NB4 (cell line): ENCODE results near the gene HLA-DMB.

Experiments
- DNase-seq: peaks from one replicate; pipeline ENCODE4 v3.0.0; 2010; ENCODE audit warnings: low read depth
- H3K4me3 ChIP-seq: one replicate; pipeline ENCODE4 v1.5.1; 2011; ENCODE audit warnings: mild to moderate bottlenecking, low read depth, low read length, moderate library complexity
- MYC ChIP-seq: IDR thresholded peaks from 2 replicates; pipeline ENCODE4 v1.6.1; 2011; ENCODE audit warnings: low read depth, low read length
- POLR2A ChIP-seq: IDR thresholded peaks from 2 replicates; pipeline ENCODE4 v1.6.1; 2011; ENCODE audit warnings: mild to moderate bottlenecking; ENCODE audit not compliant: insufficient read length; ENCODE audit errors: extremely low read depth
- TF ChIP-seq, protein P1 (sequence below): IDR thresholded peaks from 2 replicates; pipeline ENCODE4 v1.6.1; 2011; ENCODE audit warnings: low read depth, low read length
- TF ChIP-seq, protein P2 (sequence below): IDR thresholded peaks from one replicate; pipeline ENCODE4 v1.5.1; 2012; ENCODE audit warnings: low read depth, low read length

Gene HLA-DMB

DNA sequence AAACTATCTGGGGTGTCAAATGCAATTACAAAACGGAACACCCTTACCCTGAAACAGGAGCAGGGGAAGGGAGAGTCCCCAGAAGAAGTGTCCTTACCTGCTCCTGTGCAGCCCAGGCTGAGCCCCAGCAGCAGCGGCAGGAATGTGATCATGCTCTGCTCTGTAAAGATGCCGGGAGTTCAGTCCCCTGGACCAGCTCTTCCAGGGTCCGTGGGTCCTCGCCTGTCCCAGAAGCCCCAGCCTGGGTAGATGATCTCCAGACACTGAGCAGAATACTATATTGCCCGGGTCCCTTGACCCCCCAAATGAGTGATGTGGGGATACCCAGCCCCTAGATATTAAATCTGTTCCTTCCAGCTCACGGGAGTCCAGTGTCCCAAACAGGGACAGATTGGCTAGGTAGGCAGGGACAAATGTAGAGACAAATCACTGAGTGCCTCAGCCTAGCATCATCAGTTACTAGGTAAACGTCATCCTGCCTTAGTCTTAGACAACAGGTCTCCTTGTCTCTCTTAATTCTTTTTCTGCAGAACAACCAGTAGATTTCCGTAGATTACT is at the start of gene HLA-DMB:
Gene HLA-DMB (minus strand): TSS at position 373 of the 558 bp plus-strand sequence. CDS start 221 bp downstream, at position 152.
- TF ChIP-seq POLR2A (no peak), MYC (no peak)
- TF ChIP-seq, protein P1, sequence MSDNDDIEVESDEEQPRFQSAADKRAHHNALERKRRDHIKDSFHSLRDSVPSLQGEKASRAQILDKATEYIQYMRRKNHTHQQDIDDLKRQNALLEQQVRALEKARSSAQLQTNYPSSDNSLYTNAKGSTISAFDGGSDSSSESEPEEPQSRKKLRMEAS, result no peak
- TF ChIP-seq, protein P2, sequence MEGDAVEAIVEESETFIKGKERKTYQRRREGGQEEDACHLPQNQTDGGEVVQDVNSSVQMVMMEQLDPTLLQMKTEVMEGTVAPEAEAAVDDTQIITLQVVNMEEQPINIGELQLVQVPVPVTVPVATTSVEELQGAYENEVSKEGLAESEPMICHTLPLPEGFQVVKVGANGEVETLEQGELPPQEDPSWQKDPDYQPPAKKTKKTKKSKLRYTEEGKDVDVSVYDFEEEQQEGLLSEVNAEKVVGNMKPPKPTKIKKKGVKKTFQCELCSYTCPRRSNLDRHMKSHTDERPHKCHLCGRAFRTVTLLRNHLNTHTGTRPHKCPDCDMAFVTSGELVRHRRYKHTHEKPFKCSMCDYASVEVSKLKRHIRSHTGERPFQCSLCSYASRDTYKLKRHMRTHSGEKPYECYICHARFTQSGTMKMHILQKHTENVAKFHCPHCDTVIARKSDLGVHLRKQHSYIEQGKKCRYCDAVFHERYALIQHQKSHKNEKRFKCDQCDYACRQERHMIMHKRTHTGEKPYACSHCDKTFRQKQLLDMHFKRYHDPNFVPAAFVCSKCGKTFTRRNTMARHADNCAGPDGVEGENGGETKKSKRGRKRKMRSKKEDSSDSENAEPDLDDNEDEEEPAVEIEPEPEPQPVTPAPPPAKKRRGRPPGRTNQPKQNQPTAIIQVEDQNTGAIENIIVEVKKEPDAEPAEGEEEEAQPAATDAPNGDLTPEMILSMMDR, result no peak
- peak; percentile 54 for DNase-seq
- H3K4me3 ChIP-seq, result no peak within 1 kb of the TSS

- TF ChIP-seq, protein P1, result no peak
- TF ChIP-seq, protein P2, result no peak
- no peak for TF ChIP-seq POLR2A
- TF ChIP-seq MYC, result no peak
- H3K4me3 ChIP-seq, result no peak overlapping the region
- no peak for DNase-seq
These were observed 48.5 kb upstream of the HLA-DMB start for GRCh38 chr6:32989368-32989767.

GRCh38 chr6:32984622-32985389 is 44.0 kb upstream of the HLA-DMB start:
- TF ChIP-seq, protein P1, result peak; percentile 59
- TF ChIP-seq, protein P2, result peak; percentile 86
- TF ChIP-seq POLR2A (no peak), MYC (no peak)
- peak; percentile 91 for DNase-seq
- no peak overlapping the region for H3K4me3 ChIP-seq

- H3K4me3 ChIP-seq, result no peak overlapping the region
- DNase-seq, result peak; percentile 14
- no peak for TF ChIP-seq POLR2A
- TF ChIP-seq, protein P2, result no peak
- TF ChIP-seq, protein P1, result no peak
These were observed 43.3 kb upstream of the HLA-DMB start for GRCh38 chr6:32983964-32984621.

DNA sequence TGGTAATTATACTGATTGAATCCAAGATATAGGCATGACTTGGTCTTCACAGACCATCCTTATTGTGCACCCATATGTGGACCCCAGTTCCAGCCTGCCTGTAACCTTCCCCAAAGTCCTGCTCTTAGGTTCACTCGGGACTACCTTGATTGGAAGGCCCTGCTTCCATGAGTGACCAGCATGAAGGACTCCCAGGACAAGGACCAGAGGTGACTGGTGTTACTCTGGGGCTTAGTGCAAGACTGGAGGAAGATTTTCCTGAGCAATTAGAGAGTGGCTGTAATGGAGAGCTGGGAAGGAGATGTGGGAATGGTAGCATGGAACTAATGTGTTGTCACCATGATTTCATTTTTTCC is 42.6 kb upstream of the HLA-DMB start:
- peak; percentile 19 for DNase-seq
- no peak overlapping the region for H3K4me3 ChIP-seq
- TF ChIP-seq, protein P1, result no peak
- TF ChIP-seq, protein P2, result no peak
- TF ChIP-seq MYC (no peak), POLR2A (no peak)
